HFF-Myc (cell line): Measurements from ENCODE around the gene NOL9.

Experiments used
- DNase-seq: peaks from one replicate; pipeline ENCODE4 v3.0.0-alpha.2; 2011; ENCODE audit warnings: low read depth; ENCODE audit errors: extremely low read depth
- H3K4me3 ChIP-seq: replicated peaks from 2 replicates; pipeline ENCODE4 v1.5.1; 2011; ENCODE audit warnings: low read depth, mild to moderate bottlenecking, control low read depth, low read length
- CTCF ChIP-seq: IDR thresholded peaks from 2 replicates; pipeline ENCODE4 v1.5.1; 2012; ENCODE audit warnings: mild to moderate bottlenecking, low read depth, low read length, control low read depth; ENCODE audit errors: missing control alignments

Gene NOL9

GRCh38 chr1:6506210-6507036 lies 47.9 kb downstream of the NOL9 start:
- no peak for TF ChIP-seq CTCF
- no peak for DNase-seq
- no peak overlapping the region for H3K4me3 ChIP-seq

- no peak overlapping the region for H3K4me3 ChIP-seq
- TF ChIP-seq CTCF = no peak
- no peak for DNase-seq
Observed at GRCh38 chr1:6505367-6506209, 48.7 kb downstream of the NOL9 start.

GRCh38 chr1:6504887-6505286 lies 49.4 kb downstream of the NOL9 start:
- H3K4me3 ChIP-seq = no peak overlapping the region
- DNase-seq = no peak
- no peak for TF ChIP-seq CTCF

- no peak for TF ChIP-seq CTCF
- H3K4me3 ChIP-seq = no peak overlapping the region
- DNase-seq = no peak
Observed at GRCh38 chr1:6503884-6504602, 50.3 kb downstream of the NOL9 start.

- TF ChIP-seq CTCF = no peak
- no peak overlapping the region for H3K4me3 ChIP-seq
- DNase-seq = no peak
Observed at GRCh38 chr1:6502000-6502891, 52.1 kb downstream of the NOL9 start.
